ENCODE data around the gene VPS45.

The VPS45 gene, protein sequence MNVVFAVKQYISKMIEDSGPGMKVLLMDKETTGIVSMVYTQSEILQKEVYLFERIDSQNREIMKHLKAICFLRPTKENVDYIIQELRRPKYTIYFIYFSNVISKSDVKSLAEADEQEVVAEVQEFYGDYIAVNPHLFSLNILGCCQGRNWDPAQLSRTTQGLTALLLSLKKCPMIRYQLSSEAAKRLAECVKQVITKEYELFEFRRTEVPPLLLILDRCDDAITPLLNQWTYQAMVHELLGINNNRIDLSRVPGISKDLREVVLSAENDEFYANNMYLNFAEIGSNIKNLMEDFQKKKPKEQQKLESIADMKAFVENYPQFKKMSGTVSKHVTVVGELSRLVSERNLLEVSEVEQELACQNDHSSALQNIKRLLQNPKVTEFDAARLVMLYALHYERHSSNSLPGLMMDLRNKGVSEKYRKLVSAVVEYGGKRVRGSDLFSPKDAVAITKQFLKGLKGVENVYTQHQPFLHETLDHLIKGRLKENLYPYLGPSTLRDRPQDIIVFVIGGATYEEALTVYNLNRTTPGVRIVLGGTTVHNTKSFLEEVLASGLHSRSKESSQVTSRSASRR

GRCh38 chr1:150067184-150068108 is at the start of gene VPS45:
TSS of gene VPS45 (plus strand) at chr1:150067776. CDS start at chr1:150067858, 82 bp downstream.
- peak; percentile 92 for DNase-seq (ENCODE audit: low read depth)
- H3K4me3 ChIP-seq (ENCODE audit: low read depth, low read length): peak within 1 kb of the TSS; percentile 90
- TF ChIP-seq POLR2A (IDR thresholded peaks at IDR 0.05; ENCODE audit: extremely low read depth, insufficient read length): peak; percentile 59
- TF ChIP-seq MAX (IDR thresholded peaks at IDR 0.05; ENCODE audit: low read depth, low read length): peak; percentile 69
- TF ChIP-seq CTCF (IDR thresholded peaks at IDR 0.05; ENCODE audit: low read depth, low read length): no peak
- peak; percentile 56 for TF ChIP-seq MYC (IDR thresholded peaks at IDR 0.05; ENCODE audit: low read depth, low read length)

GRCh38 chr1:150018165-150018564 is 49.4 kb upstream of the VPS45 start:
- no peak for TF ChIP-seq CTCF (IDR thresholded peaks at IDR 0.05; ENCODE audit: low read depth, low read length)
- no peak for TF ChIP-seq POLR2A (IDR thresholded peaks at IDR 0.05; ENCODE audit: extremely low read depth, insufficient read length)
- no peak for TF ChIP-seq MYC (IDR thresholded peaks at IDR 0.05; ENCODE audit: low read depth, low read length)
- no peak for TF ChIP-seq MAX (IDR thresholded peaks at IDR 0.05; ENCODE audit: low read depth, low read length)
- H3K4me3 ChIP-seq (ENCODE audit: low read depth, low read length): no peak overlapping the region
- no peak for DNase-seq (ENCODE audit: low read depth)

DNA sequence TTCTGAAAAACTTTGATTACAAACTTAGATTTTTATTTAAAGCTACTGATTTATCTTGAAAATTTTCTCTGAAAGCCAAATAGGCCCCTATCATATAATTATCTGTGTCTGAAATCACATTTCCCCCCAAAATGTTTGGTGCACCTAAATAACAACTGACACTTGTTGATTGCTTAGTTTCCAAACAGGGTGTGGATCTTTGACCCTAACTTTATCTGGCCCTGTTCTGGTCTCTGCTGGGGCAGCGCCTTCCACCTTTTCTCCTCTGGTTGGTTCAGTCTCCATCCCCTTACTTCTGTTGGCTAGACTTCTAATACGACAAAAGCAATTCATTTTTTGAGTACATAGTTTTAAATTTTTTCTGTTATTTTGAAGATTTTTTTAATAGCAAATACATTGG is 46.9 kb upstream of the VPS45 start:
- TF ChIP-seq MYC (IDR thresholded peaks at IDR 0.05; ENCODE audit: low read depth, low read length) (no peak), POLR2A (IDR thresholded peaks at IDR 0.05; ENCODE audit: extremely low read depth, insufficient read length) (no peak), MAX (IDR thresholded peaks at IDR 0.05; ENCODE audit: low read depth, low read length) (no peak), CTCF (IDR thresholded peaks at IDR 0.05; ENCODE audit: low read depth, low read length) (no peak)
- DNase-seq (ENCODE audit: low read depth): no peak

GRCh38 chr1:150021191-150021694 is 46.3 kb upstream of the VPS45 start:
- no peak for DNase-seq (ENCODE audit: low read depth)
- H3K4me3 ChIP-seq (ENCODE audit: low read depth, low read length): no peak overlapping the region
- TF ChIP-seq CTCF (IDR thresholded peaks at IDR 0.05; ENCODE audit: low read depth, low read length) (no peak), MYC (IDR thresholded peaks at IDR 0.05; ENCODE audit: low read depth, low read length) (no peak)

More for the DNA sequence above, 46.9 kb upstream of the VPS45 start:
- no peak overlapping the region for H3K4me3 ChIP-seq (ENCODE audit: low read depth, low read length)

DNA sequence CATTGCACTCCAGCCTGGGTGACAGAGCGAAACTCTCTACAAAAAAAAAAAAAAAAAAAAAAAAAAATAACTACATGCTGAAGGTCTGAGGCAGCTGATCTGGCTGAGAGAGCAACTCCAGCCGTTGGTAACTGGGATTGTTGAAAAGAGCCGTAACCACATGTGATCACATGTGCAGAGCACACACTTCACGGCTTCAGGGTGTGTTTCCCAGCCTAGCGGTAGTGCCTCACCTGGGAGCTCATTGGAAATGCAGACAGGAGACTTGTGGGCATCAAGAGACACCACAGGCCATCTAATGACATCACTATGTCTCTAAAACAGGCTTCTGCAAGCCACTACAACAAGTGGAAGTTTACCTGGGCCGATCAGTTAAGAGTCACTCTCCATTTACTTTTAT is 45.2 kb upstream of the VPS45 start:
- no peak for DNase-seq (ENCODE audit: low read depth)
- no peak overlapping the region for H3K4me3 ChIP-seq (ENCODE audit: low read depth, low read length)
- TF ChIP-seq MAX (IDR thresholded peaks at IDR 0.05; ENCODE audit: low read depth, low read length): no peak
- no peak for TF ChIP-seq CTCF (IDR thresholded peaks at IDR 0.05; ENCODE audit: low read depth, low read length)
- no peak for TF ChIP-seq MYC (IDR thresholded peaks at IDR 0.05; ENCODE audit: low read depth, low read length)
- TF ChIP-seq POLR2A (IDR thresholded peaks at IDR 0.05; ENCODE audit: extremely low read depth, insufficient read length): no peak

All from NB4 (cell line).